Stimulated activated CD4-positive, alpha-beta T cell treated with anti-CD3 and anti-CD28 coated beads, Interleukin-4, amount 100 ng/mL, for 4 hours (primary cell): ENCODE results near the gene ATP10A.

Experiments used
- DNase-seq, 2 experiments: peaks; one replicate each; pipeline ENCODE4 v3.0.0-alpha.2; 2020

ATP10A gene

DNA sequence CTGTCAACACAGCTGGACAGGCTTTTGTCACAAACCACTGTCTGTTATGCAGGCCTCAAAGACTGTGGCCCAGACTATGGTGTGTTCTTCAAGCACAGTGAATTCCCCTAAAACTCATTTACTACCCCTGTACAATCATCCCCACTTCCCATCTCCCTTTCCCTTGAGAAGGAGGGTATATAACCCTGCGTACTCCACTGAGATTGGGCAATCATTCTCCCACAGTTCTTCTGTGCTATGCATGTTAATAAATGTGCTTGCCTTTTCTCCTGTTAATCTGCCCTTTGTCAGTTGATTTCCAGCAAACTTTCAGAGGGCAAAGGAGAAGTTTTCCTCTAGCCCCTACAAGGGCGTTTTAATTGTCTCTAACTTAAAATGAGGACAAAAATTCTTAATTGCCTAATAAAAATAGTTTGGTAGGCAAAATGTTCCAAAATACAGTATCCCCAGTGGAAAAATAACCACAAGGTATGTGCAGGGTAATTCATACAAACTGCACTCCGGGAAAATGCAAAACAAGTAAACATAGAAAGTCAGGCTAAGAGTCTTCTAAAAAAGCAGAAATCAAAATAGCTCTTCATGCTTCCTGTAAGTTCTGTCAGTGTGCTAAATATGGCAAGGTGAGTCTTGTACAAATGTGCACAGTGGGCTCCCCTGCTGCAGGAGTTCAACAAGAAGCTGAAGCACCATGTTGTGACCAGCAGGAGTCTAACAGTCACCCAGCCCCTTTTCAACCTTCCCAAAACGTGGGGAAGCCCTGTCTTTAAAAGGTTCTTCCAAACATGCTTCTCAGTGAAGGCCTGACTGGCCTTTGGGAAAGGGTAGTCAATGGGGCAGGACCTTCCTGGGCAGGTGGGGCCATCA is 10.2 kb downstream of the ATP10A start:
- DNase-seq, result no peak

DNA sequence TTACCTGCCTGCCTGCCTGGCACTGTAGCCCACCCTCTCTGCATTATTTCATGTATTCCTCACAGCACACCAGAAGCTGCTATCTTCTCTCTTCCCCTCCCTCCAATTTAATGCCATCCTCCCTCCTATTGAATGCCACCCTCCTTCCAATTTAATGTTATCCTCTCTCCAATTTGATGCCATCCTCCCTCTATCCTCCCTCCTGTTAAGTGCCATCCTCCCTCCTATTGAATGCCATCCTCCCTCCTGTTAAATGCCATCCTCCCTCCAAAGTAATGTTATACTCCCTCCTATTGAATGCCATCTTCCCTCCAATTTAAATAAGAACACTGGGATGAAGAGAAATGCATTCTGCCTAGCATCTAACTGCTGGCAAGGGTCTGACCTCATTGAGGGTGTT is 11.1 kb downstream of the ATP10A start:
- DNase-seq, result no peak

DNA sequence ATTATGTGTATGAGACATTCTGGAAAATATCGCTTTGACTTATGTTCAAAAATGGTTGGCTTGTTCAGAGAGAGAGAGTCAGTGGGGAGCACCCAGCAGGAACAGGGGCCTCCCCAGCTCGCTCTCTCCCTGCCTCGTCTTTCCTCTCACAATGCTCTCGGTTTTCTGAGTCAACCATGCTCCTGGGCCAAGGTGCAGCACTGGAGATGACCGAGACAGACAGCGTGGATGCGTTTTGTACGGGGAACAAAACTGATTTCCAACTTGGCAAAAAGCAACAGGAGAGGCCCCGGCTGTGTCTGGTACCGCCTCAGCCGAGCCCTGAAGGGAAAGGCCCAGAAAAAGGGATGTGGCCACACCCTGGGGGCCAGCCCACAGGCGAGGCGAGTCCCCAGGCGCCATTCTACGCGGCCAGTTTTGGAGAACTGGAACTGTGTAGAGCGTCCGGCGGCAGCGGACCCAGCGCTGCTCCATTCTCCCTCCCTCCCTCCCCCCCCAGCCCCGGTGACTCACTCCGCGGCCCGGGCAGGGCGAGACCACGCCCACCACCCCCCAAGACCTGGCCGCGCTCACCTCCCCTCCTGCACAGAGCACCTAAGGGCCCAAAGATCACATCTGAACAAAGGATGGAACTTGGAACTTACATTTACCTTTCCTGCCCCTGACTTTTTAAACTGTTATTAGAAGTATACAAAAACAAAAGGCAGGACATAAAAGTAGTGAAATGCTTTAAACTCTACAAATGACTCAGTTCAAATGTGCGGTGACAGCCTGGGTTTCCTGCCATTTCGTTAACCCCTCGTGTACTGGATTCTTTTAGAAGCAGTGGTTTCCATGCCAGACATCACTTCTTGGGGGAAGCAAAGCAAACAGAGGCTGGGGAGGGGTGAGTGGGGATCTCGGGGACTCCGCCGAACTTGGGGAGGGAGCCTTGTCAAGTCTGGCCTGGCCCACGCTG is 12.7 kb downstream of the ATP10A start:
- DNase-seq, result peak; percentile 64 to 66

DNA sequence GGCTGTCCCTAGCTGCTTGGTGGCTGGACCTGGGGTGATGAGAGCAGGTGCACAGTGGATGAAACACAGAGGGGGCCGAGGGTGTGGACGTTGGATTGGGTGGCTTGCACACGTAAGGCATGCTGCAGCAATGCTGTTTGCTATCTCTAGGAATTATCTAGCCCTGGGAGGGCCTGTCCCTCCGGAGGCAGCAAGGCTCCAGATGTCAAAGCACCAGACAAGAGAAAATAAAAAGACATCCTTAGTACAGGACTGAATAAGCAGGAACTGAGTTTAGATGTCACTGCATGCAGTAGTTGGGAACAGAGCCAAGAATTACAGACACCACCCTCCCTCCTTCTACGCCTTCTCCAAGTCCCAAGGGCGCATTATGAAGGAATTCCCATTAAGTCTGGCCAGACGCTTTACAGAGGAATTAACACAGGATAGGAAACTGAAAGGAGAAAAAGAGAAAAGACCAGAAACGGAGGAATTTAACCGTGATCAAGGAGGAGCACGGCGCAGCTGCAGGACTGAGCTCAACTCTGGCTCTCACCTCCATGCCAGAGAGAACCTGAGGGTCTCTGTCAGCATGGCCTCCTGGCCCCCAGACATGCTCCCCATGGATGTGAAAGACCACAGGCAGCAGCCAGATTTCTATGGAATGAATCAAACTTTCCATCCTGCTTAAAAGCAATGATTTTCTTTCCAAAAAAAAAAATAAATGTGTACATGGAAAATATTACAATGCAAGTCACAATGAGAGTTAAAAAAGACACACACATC is 13.8 kb downstream of the ATP10A start:
- DNase-seq, result no peak

DNA sequence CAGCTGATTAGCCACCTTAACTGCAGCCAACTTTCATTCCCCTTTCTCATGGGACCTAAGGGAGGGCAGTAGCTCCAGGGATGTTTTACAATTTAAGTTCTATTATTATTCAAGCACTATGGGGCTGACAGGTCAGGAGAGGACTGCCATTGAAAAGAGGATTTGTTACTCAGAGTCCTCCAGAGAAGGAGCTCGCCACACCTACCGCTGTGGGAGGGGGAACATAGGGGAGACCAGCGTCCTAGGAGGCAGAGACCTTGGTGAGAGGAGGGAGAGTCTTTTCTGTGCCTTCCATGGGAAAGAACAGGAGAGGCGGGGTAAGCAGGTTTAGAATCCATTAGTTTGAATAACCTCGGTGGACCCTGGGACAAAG is 14.4 kb downstream of the ATP10A start:
- no peak for DNase-seq

DNA sequence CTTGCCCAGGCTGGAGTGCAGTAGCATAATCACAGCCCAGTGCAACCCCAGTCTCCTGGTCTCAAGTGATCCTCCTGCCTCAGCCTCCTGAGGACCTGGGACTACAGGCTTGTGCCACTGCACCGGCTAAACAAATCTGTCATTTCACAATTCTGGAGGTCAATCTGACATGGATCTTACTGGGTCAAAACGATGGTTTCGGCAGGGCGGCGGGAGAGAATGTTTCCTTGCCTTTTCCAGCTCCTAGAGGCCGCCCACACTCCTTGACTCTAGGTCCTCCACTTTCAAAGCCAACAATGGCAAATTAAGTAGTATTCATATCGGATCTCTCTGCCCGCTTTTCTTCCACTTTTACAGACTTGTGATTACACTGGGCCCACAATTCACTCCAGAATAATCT is 14.8 kb downstream of the ATP10A start:
- DNase-seq, result no peak

DNA sequence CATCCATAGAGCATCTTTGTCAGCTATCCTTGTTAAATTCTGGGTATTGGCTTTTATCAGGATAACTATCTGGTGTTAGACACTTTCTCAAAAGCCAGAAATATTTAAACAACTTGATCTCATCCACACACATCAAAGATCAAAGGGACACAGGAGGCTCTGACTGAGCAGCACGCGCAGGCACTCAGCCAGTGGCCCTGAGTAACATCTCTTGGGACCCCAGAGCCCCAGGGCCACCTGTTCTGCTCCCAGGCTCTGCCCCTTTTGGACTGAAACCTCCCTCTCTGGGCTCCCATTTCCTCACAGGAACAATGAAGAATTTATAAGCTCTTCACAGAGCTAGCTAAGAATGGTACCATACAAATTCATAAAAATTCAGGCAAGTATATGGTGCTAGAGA is 16.1 kb downstream of the ATP10A start:
- DNase-seq, result no peak

DNA sequence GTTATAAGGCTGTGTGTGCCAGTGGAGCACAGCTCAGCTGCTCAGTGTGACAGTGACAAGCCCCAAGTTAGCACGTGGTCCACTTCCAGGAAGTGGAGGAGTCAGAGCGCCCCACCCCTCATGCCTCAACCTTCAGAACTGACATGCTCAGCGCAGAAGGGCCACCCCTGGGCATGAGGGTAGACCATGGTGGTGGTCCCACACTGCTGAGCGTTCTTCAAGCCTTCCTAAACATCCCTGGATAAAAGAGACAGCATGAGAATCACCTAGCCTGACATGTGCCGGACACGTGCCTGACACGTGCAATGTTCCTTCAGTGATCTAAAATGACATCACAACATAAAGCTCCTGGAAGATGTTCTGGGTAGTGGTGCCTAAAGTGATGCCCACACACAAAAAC is 16.8 kb downstream of the ATP10A start:
- DNase-seq, result peak; percentile 52 to 81

DNA sequence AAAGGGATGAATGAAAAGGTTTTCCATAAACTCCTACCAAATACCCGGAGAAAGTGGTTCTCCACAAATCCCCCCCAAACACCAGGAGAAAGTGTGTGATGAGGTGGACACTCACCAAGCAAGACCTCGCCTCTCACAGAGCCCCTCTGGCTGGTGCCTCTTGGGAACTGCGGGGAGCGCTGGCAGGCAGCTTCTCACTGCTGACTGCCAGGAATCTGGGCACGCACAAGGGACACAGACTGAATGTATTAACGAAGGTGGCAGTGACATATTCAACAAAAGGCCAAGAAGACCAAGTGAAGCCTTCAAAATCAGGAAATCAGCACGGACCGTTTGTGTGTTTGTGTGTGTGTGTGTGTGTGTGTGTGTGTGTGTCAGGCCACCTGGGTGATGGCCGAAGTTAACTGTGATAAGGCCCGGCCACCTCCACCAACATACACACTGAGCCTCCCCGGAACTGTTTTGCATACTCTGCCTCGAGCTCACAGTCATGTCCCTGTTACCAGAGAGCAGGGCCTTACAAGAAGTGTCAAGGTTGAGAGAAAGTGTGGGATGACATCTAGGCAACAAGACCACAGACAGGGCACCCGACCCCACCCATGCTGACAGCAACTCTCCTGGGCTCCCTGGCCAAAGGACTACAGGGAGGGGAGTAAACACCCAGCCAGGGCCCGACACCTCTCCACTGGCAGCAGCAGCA is 18.0 kb downstream of the ATP10A start:
- DNase-seq, result no peak

DNA sequence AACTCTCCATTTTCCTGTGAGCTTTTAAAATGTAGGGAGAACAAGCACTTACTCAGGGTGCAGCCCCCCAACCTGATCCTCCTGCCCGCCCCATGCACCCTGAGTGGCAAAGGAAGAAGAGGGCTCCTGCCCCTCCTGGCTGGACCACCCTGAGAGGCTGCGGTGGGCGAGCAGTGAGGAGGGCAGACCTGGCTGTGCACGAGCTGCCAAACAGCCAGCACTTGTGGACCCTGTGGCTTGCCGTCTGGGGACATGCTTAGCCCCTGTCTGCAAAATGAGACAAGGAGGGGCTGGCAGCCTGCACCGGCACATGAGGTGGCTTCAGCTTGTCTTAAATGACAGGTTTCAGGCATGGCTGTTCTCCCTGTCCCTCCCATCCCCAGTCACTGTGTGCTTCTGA is 18.6 kb downstream of the ATP10A start:
- DNase-seq, result no peak

DNA sequence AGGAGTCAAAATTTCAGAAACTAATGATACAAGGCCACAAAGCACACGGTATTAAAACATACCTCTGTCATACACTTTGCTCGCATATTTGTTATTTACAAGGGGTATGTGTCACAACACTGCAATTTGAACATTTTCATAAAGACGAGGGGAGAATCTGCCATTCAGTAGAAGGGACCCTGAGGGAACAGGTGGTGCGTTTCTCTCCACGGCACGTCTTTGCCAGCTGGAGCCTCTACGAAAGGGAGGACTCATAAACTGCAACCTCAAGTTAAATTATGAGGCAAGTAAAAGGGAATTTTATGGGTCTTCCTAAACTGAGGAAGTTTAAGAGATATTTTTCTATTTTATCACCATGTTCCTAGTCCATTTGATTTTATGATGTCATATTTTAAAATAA is 19.1 kb downstream of the ATP10A start:
- no peak for DNase-seq

DNA sequence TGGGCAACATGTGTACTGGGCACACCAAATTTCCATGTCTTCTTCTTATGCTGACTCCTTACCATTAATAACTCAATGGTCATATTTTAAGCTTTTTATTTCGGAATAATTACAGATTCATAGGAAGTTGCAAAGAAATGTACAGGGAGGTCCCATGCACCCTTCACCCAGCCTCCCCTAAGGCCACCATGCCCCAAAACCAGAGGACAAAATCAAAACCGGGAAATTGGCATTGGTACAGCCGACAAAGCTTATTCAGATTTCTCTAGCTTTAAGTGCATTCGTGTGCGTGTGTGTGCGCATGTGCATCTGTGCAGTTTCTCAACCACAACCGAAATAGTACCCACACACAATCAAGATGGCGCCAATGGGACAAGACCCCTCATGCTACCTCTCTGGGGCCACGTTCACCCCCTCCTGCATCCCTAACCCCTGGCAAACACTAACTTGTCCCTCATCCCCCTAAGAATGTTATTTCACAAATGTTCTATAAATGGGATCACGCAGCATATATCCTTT is 23.4 kb downstream of the ATP10A start:
- DNase-seq, result no peak

DNA sequence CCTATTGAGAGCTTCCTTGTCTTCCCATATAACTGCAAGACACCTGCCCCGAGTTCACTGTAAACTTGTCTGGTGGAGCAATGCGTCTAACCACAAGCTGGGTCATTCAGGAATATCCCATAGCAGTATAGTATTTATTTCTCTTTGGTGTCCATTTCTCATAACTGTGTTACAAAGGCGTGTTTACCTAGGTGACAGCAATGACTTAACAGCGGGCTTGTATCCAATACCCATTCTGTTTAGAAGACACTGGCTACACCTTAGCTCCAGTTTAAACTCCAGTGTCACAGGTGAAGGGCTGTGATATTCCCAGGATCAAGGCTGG is 24.3 kb downstream of the ATP10A start:
- no peak for DNase-seq

DNA sequence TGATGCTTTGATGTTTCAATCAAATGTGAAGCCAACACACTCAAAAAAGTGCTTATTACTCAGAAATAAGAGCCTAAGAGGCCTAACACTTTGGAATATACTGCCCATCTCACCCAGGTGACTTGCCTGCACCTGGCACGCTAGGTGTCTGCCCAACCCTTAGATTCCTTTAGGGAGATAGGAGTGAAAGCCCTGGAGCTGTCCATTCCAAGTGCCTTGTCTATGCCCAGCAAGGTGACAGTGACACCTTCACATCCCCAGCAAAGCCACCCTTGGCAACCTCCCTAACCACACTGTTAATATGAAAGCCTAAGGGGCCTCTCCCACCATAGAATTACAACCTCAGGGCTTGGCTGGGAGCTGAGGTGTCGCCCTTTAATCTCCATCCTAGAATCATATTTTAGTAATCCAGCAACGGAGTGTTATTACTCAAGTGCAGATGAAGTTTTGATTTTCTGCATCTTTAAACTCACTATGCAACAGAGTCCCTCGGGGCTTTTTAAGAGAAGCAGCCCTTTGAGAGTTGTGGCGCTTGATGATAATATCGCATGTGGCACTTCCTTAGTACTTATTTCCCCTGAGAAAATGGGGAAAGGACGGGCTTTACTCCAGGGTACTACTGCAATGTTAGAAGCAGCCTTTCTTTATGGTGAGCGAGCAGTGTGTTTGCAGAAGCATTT is 24.8 kb downstream of the ATP10A start:
- no peak for DNase-seq

DNA sequence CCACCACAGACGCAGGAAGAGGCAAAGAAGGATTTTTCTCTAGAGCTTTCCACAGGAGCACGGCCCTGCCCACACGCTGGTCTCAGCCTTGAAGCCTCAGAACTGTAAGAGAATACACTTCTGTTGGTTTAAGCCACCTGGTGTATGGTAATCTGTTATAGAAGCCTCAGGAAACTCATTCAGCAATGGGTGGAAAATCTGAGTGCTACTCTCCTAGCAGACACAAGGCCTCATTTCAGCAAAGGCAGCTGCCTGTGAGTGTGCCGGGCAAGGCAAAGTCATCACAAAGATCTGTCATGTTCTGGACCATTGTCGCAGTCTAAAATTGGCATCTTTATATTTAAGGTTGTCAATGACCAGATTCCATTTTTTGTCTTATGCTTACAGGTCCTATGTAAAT is 31.0 kb downstream of the ATP10A start:
- DNase-seq, result peak in 1 of 2 experiments; percentile 47

DNA sequence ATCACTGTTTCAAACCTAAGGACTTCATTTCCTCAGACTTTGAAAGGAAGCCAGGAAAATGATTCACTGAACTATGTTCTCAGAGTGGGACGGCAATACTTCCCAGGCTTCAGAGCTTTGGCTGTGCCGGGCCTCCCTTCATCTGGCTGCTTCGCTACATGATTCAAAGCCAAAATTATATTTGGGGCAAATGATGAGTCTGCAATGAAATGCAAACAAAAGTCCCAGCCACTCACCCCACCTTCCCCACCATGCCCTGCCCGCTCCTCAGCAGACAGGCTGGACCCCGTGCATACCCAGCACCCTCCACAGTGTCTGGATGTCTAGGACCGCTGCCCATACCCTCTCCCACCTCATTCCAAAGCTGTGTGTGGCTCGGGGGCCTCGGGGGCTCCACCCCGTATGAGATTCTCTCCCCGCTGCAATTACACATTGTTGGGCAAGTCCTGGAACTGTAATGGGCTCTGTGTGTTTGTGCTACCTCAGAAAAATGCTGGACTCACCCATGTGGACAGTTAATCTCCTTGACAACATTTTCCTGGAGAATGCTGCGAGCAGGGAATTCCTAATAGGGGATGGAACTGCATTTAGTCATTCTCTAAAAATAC is 32.2 kb downstream of the ATP10A start:
- no peak for DNase-seq

DNA sequence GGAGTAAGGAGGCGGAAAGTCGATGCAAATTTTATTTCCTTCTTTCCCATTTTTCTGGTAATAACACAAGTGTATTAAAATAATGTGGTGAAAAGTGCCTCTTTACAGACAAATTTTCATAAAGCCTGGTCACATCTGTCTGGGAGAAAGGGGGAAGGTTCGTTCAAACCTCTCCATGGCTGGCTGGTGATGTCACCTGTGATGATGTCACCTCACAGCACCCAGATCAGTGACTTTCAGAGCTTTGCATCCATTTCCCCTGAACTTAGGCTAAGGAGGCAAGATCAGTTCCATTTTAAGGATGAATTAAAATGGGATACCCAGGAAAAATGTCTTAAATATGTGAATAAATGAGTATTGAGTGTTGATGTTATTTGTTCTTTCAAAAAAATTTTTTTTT is 34.1 kb downstream of the ATP10A start:
- no peak for DNase-seq

DNA sequence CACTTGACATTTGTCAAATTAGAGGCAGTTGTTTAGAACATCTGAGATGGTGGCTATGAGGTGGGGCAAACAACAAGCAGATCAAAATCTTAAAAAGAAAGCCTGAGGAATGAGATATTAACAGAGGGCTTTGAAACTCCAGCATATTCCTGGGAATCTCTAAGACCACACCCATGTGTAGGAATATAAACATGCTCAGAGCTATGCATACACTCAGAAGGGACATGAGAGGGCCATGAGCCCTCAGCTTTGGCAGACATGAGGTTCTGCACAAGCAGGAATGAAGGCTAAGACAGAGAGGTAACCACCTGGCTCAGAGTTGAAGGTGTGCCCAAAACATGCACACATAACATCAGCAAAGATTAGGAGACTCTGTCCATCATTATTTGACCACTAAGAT is 37.9 kb downstream of the ATP10A start:
- DNase-seq, result no peak

DNA sequence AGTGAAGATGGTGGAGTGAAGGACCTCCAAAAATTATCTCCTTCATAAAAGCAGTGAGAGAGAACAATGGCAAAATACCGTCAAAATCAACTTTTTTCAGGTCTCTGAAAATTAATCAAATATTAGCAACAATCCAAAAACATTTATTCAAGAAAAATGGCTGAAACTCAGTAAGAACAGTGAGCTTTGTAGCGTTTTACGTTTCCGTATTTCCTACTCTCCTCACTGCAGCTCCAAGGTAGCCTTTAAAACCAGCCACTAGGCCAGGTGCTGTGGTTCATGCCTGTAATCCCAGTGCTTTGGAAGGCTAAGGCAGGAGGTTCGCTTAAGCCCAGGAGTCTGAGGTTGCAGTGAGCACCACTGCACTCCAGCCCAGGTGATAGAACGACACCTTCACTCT is 38.5 kb downstream of the ATP10A start:
- no peak for DNase-seq

DNA sequence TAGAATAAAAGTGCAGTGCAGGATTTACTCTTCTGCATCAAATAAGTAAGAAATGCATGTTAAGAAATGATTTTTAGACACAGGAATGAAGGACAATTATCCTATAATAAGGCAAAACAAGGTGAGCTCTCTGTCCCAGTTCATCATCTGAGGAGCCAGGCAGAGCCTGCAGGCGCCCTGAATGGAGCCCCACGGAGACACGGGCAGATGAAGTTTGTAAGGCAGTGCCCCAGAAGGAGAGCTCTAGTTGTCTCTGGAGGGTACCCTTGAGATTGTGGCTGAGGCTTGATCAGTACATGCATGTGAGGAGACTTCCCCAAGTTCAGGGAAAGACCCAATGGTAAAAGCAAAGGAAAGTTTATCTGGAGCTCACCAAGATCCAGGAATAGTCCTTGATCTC is 50.3 kb downstream of the ATP10A start:
- no peak for DNase-seq

DNA sequence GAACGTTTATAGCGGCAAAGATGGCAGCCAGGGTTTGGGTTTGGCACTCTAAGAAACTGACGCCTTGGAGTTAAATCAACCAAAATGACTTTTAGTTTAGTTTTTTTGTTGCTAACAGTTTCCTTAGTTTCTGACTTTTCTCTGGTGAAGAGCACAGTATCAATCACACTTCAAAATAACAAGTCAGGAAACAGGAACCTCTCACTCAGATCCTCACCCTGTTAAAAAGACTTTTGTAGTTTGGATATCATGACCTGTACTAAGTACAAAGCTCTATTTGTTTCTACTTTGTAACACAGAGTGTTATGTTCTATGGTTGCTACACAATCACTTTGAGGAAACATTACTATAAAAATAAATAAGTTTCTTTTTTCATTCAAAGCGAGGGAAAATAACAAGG is 51.1 kb downstream of the ATP10A start:
- DNase-seq, result no peak
